GM23338 (cell line): ENCODE data around the gene ZBTB9. TPM values are rescaled to one million over a fixed set of nuclear protein-coding genes. Genes with fewer than 3 reads are reported as not detected.

Experiments used
- ATAC-seq: fragments of 200-7000 bp; cut with Tn5 transposase; 3 replicates; pipeline ENCODE4 v1.9.1; 2020
- DNase-seq: peaks from one replicate; pipeline ENCODE4 v3.0.0-alpha.2; 2015; ENCODE audit warnings: low spot score
- H2AFZ ChIP-seq: fragments of 200-600 bp; sonication (generic); 2 replicates; pipeline ENCODE4 v1.8.0; 2016; ENCODE audit warnings: antibody characterized with exemption, mild to moderate bottlenecking, moderate library complexity
- H3F3A ChIP-seq: fragments of 200-600 bp; sonication (generic); replicated peaks from 2 replicates; pipeline ENCODE4 v1.8.0; 2017; ENCODE audit warnings: antibody characterized with exemption, mixed run types, low read depth
- H3K27ac ChIP-seq: fragments of 200-600 bp; sonication (generic); 2 replicates; pipeline ENCODE4 v1.6.1; 2016; ENCODE audit warnings: low read depth
- H3K27me3 ChIP-seq: fragments of 200-600 bp; sonication (generic); 2 replicates; pipeline ENCODE4 v1.8.0; 2016; ENCODE audit warnings: mild to moderate bottlenecking, mixed run types, moderate library complexity; ENCODE audit not compliant: insufficient read depth
- H3K36me3 ChIP-seq: fragments of 200-600 bp; sonication (generic); 2 replicates; pipeline ENCODE4 v1.8.0; 2016; ENCODE audit warnings: mild to moderate bottlenecking; ENCODE audit not compliant: insufficient read depth
- H3K4me1 ChIP-seq: fragments of 200-600 bp; sonication (generic); 2 replicates; pipeline ENCODE4 v1.8.0; 2016; ENCODE audit warnings: mild to moderate bottlenecking, moderate library complexity; ENCODE audit not compliant: insufficient read depth
- H3K4me2 ChIP-seq: fragments of 200-600 bp; sonication (generic); 2 replicates; pipeline ENCODE4 v1.7.1; 2017; ENCODE audit warnings: mixed run types
- H3K4me3 ChIP-seq: fragments of 200-600 bp; sonication (generic); 2 replicates; pipeline ENCODE4 v1.6.1; 2016; ENCODE audit warnings: mixed run types
- H3K79me2 ChIP-seq: fragments of 200-600 bp; sonication (generic); replicated peaks from 2 replicates; pipeline ENCODE4 v1.8.0; 2017; ENCODE audit warnings: mild to moderate bottlenecking; ENCODE audit not compliant: insufficient read depth
- H3K9me2 ChIP-seq: fragments of 200-600 bp; sonication (generic); 2 replicates; pipeline ENCODE4 v1.8.0; 2017; ENCODE audit not compliant: insufficient read depth
- H4K20me1 ChIP-seq: fragments of 200-600 bp; sonication (generic); replicated peaks from 2 replicates; pipeline ENCODE4 v1.8.0; 2017; ENCODE audit warnings: mild to moderate bottlenecking; ENCODE audit not compliant: insufficient read depth
- H3K27ac Mint-ChIP-seq: 2 replicates; pipeline ENCODE4 v1.8.0; 2020; ENCODE audit warnings: inconsistent platforms, mild to moderate bottlenecking, moderate library complexity, mixed read lengths
- H3K27me3 Mint-ChIP-seq: 3 replicates; pipeline ENCODE4 v1.8.0; 2022; ENCODE audit warnings: low read depth, mild to moderate bottlenecking, moderate library complexity, mixed read lengths, inconsistent platforms; ENCODE audit not compliant: insufficient read depth, poor library complexity
- H3K36me3 Mint-ChIP-seq: 3 replicates; pipeline ENCODE4 v1.8.0; 2021; ENCODE audit warnings: low read depth, mild to moderate bottlenecking, inconsistent platforms, moderate library complexity, mixed read lengths
- H3K4me1 Mint-ChIP-seq: 3 replicates; pipeline ENCODE4 v1.8.0; 2020; ENCODE audit warnings: mild to moderate bottlenecking, inconsistent platforms, mixed read lengths
- H3K4me3 Mint-ChIP-seq: 3 replicates; pipeline ENCODE4 v1.8.0; 2021; ENCODE audit warnings: moderate library complexity, mild to moderate bottlenecking, inconsistent platforms, mixed read lengths
- H3K9me3 Mint-ChIP-seq: 3 replicates; pipeline ENCODE4 v1.8.0; 2020; ENCODE audit warnings: moderate library complexity, mild to moderate bottlenecking, inconsistent platforms, mixed read lengths
- CREB1 ChIP-seq: fragments of 250-450 bp; sonication (Bioruptor Pico); IDR thresholded peaks from 2 replicates; pipeline ENCODE4 v1.5.0; 2020; ENCODE audit warnings: low read depth, mild to moderate bottlenecking, moderate library complexity
- CTCF ChIP-seq, 2 experiments: fragments of 200-600 bp in 1 of 2; sonication (generic) in 1 of 2; conservative IDR thresholded peaks; 2 replicates each; pipeline versions ENCODE4 v1.5.1 to v1.6.1; 2016 to 2017; ENCODE audit warnings: antibody characterized with exemption in 2 of 2, low read depth in 2 of 2, mild to moderate bottlenecking in 2 of 2, moderate library complexity in 1 of 2
- EZH2 ChIP-seq: fragments of 200-600 bp; sonication (generic); IDR thresholded peaks from one replicate; pipeline ENCODE4 v1.8.0; 2017; ENCODE audit warnings: antibody characterized with exemption, mild to moderate bottlenecking, low read depth; ENCODE audit not compliant: unreplicated experiment
- EZH2phosphoT487 ChIP-seq: fragments of 200-600 bp; sonication (generic); IDR thresholded peaks from one replicate; pipeline ENCODE4 v1.8.1; 2018; ENCODE audit warnings: antibody characterized with exemption; ENCODE audit not compliant: unreplicated experiment
- JUNB ChIP-seq: IDR thresholded peaks from one replicate; pipeline ENCODE4 v1.6.1; 2016; ENCODE audit warnings: antibody characterized with exemption; ENCODE audit not compliant: unreplicated experiment
- ZNF114 ChIP-seq: fragments of 250-450 bp; sonication (Bioruptor Pico); IDR thresholded peaks from 2 replicates; pipeline ENCODE4 v1.5.0; 2020; ENCODE audit warnings: mild to moderate bottlenecking, moderate library complexity
- polyA plus RNA-seq: library from polyadenylated mRNA; unstranded; fragments of >200 nt; fragmentation: Nextera tagmentation; extraction: Ambion mirVana; gene quantifications from 2 replicates; pipeline ENCODE4 v1.2.1, GENCODE V29; 2016
- total RNA-seq: library from RNA; depleted of rRNA; stranded (reverse); fragments of >200 nt; shearing (Covaris generic); gene quantifications from 2 replicates; pipeline ENCODE4 v1.2.3, GENCODE V29; 2014
- TF ChIP-seq, protein P1 (sequence below): fragments of 250-450 bp; sonication (Bioruptor Pico); IDR thresholded peaks from 2 replicates; pipeline ENCODE4 v1.5.0; 2020; ENCODE audit warnings: mild to moderate bottlenecking, moderate library complexity

Gene ZBTB9
- total and polyA plus RNA-seq, 2 experiments from 2014 or later, result 13.5 to 17.9 TPM

- TF ChIP-seq, protein P1, sequence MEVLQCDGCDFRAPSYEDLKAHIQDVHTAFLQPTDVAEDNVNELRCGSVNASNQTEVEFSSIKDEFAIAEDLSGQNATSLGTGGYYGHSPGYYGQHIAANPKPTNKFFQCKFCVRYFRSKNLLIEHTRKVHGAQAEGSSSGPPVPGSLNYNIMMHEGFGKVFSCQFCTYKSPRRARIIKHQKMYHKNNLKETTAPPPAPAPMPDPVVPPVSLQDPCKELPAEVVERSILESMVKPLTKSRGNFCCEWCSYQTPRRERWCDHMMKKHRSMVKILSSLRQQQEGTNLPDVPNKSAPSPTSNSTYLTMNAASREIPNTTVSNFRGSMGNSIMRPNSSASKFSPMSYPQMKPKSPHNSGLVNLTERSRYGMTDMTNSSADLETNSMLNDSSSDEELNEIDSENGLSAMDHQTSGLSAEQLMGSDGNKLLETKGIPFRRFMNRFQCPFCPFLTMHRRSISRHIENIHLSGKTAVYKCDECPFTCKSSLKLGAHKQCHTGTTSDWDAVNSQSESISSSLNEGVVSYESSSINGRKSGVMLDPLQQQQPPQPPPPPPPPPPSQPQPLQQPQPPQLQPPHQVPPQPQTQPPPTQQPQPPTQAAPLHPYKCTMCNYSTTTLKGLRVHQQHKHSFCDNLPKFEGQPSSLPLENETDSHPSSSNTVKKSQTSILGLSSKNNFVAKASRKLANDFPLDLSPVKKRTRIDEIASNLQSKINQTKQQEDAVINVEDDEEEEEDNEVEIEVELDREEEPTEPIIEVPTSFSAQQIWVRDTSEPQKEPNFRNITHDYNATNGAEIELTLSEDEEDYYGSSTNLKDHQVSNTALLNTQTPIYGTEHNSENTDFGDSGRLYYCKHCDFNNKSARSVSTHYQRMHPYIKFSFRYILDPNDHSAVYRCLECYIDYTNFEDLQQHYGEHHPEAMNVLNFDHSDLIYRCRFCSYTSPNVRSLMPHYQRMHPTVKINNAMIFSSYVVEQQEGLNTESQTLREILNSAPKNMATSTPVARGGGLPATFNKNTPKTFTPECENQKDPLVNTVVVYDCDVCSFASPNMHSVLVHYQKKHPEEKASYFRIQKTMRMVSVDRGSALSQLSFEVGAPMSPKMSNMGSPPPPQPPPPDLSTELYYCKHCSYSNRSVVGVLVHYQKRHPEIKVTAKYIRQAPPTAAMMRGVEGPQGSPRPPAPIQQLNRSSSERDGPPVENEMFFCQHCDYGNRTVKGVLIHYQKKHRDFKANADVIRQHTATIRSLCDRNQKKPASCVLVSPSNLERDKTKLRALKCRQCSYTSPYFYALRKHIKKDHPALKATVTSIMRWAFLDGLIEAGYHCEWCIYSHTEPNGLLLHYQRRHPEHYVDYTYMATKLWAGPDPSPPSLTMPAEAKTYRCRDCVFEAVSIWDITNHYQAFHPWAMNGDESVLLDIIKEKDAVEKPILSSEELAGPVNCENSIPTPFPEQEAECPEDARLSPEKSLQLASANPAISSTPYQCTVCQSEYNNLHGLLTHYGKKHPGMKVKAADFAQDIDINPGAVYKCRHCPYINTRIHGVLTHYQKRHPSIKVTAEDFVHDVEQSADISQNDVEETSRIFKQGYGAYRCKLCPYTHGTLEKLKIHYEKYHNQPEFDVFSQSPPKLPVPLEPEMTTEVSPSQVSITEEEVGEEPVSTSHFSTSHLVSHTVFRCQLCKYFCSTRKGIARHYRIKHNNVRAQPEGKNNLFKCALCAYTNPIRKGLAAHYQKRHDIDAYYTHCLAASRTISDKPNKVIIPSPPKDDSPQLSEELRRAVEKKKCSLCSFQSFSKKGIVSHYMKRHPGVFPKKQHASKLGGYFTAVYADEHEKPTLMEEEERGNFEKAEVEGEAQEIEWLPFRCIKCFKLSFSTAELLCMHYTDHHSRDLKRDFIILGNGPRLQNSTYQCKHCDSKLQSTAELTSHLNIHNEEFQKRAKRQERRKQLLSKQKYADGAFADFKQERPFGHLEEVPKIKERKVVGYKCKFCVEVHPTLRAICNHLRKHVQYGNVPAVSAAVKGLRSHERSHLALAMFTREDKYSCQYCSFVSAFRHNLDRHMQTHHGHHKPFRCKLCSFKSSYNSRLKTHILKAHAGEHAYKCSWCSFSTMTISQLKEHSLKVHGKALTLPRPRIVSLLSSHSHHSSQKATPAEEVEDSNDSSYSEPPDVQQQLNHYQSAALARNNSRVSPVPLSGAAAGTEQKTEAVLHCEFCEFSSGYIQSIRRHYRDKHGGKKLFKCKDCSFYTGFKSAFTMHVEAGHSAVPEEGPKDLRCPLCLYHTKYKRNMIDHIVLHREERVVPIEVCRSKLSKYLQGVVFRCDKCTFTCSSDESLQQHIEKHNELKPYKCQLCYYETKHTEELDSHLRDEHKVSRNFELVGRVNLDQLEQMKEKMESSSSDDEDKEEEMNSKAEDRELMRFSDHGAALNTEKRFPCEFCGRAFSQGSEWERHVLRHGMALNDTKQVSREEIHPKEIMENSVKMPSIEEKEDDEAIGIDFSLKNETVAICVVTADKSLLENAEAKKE (CRISPR knock-in tag), result no peak
- no peak for TF ChIP-seq ZNF114 (CRISPR knock-in tag)
- no peak for TF ChIP-seq EZH2
- no peak for TF ChIP-seq EZH2phosphoT487
- TF ChIP-seq CREB1, result no peak
Measured at GRCh38 chr6:33490621-33491020, 36.2 kb downstream of the ZBTB9 start (continued).

DNA sequence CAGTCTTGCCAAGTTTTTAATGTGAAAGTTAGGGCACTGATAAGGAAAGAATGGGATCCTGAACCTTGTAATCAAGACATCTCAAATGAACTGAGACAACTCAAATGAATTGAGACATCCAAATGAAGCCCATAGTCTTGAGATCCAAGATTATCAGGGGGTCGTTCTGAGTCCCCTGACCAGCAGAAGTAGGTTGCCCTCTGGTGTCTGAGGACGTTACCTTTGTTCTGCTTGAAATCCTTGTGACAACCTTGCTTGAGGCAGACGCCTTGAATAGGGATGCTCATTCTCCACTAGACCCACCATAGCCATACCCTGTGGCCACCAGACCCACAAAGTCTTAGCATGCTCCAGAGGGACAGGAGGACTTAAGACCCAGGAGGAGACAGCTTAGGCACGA is 37.7 kb downstream of the ZBTB9 start:
- Histone ChIP-seq H3K9me2 (no peaks in the 10 kb centered on the region), H3K4me2 (no peak overlapping the region), H3K4me3 (no peak overlapping the region), H4K20me1 (no peaks in the 10 kb centered on the region), H2AFZ (no peak overlapping the region), H3K4me1 (no peaks in the 10 kb centered on the region), H3K27me3 (no peaks in the 10 kb centered on the region), H3F3A (no peaks in the 10 kb centered on the region), H3K36me3 (no peaks in the 10 kb centered on the region), H3K27ac (no peak overlapping the region), H3K79me2 (no peaks in the 10 kb centered on the region)
- no peak overlapping the region for H3K4me3 Mint-ChIP-seq
- peaks cover 6% of the 10 kb centered on the region; the same call in 2 of the 3 replicates for H3K9me3 Mint-ChIP-seq
- H3K36me3 Mint-ChIP-seq, result no peaks in the 10 kb centered on the region
- H3K27ac Mint-ChIP-seq, result no peak overlapping the region
- peaks cover 10% of the 10 kb centered on the region for H3K27me3 Mint-ChIP-seq
- peak; percentile 67 for ATAC-seq
- peak; percentile 52 for DNase-seq
- H3K4me1 Mint-ChIP-seq, result peaks cover 6% of the 10 kb centered on the region
- TF ChIP-seq, protein P1 (CRISPR knock-in tag), result no peak
- no peak for TF ChIP-seq JUNB
- no peak for TF ChIP-seq ZNF114 (CRISPR knock-in tag)
- TF ChIP-seq CTCF (conservative IDR thresholded peaks at IDR 0.05; ENCODE audit: low read depth in 2 of 2), result peak; percentile 42 to 74
